Endodermal cell (in vitro differentiated cells): ENCODE data around the gene DHRS7B. TPM values are rescaled to one million over a fixed set of nuclear protein-coding genes. Genes with fewer than 3 reads are reported as not detected.

ENCODE experiments used
- DNase-seq: peaks from one replicate; pipeline ENCODE4 v3.0.0-alpha.2; 2017
- H3K27ac ChIP-seq: 2 replicates; pipeline ENCODE4 v1.5.1; 2013; ENCODE audit warnings: mild to moderate bottlenecking, low read depth, low read length, moderate library complexity
- H3K27me3 ChIP-seq: 2 replicates; pipeline ENCODE4 v1.6.1; 2013; ENCODE audit warnings: mild to moderate bottlenecking, low read length, moderate library complexity; ENCODE audit not compliant: insufficient read depth, control insufficient read depth, poor library complexity, severe bottlenecking
- H3K36me3 ChIP-seq: 2 replicates; pipeline ENCODE4 v1.7.0; 2013; ENCODE audit warnings: mild to moderate bottlenecking, low read length, moderate library complexity; ENCODE audit not compliant: control insufficient read depth, insufficient read depth
- H3K4me1 ChIP-seq: one replicate; pipeline ENCODE4 v1.7.0; 2013; ENCODE audit warnings: low read length; ENCODE audit not compliant: control insufficient read depth, insufficient read depth
- H3K4me3 ChIP-seq: 2 replicates; pipeline ENCODE4 v1.5.1; 2013; ENCODE audit warnings: mild to moderate bottlenecking, low read length, moderate library complexity
- H3K9ac ChIP-seq: 2 replicates; pipeline ENCODE4 v1.6.1; 2013; ENCODE audit warnings: mild to moderate bottlenecking, low read length, moderate library complexity; ENCODE audit not compliant: poor library complexity, severe bottlenecking; ENCODE audit errors: extremely low read depth
- H3K9me3 ChIP-seq: 2 replicates; pipeline ENCODE4 v1.6.1; 2013; ENCODE audit warnings: mild to moderate bottlenecking, low read length, moderate library complexity; ENCODE audit not compliant: control insufficient read depth
- H3K27ac Mint-ChIP-seq: 2 replicates; pipeline ENCODE4 v1.8.0; 2020; ENCODE audit warnings: mixed read lengths
- H3K27me3 Mint-ChIP-seq: 2 replicates; pipeline ENCODE4 v1.8.0; 2021; ENCODE audit warnings: mild to moderate bottlenecking, mixed read lengths; ENCODE audit not compliant: insufficient read depth
- H3K36me3 Mint-ChIP-seq: 2 replicates; pipeline ENCODE4 v1.8.0; 2020; ENCODE audit warnings: low read depth, mixed read lengths
- H3K4me1 Mint-ChIP-seq: 2 replicates; pipeline ENCODE4 v1.8.0; 2020; ENCODE audit warnings: mixed read lengths
- H3K4me3 Mint-ChIP-seq: 2 replicates; pipeline ENCODE4 v1.8.0; 2020; ENCODE audit warnings: mild to moderate bottlenecking, moderate library complexity, mixed read lengths
- H3K9me3 Mint-ChIP-seq: 2 replicates; pipeline ENCODE4 v1.8.0; 2020; ENCODE audit warnings: mild to moderate bottlenecking, mixed read lengths
- CTCF ChIP-seq: fragments of 200-600 bp; sonication (generic); conservative IDR thresholded peaks from 2 replicates; pipeline ENCODE4 v1.5.0; 2021; ENCODE audit warnings: antibody characterized with exemption, mild to moderate bottlenecking
- WGBS, 2 experiments: methylation state at CpG; one replicate each; pipeline versions ENCODE4 v1.1.5 to v1.1.7; 2013; ENCODE audit warnings: missing lambda C conversion rate in 2 of 2, mixed read lengths in 1 of 2; ENCODE audit not compliant: insufficient coverage in 1 of 2, insufficient read length in 1 of 2; 5-methylcytosine and 5-hydroxymethylcytosine counted together
- total RNA-seq, 2 donors: library from RNA; stranded (reverse); fragmentation: NEBNext Ultra II Directional in 1 of 2; extraction: Animal tissue kit (Norgen Biotek cat#: 25700) in 1 of 2; gene quantifications; 2 replicates in 1 of 2; 3 replicates in 1 of 2; pipeline ENCODE4 v1.2.1, GENCODE V29; 2021

DHRS7B gene
- total RNA-seq, 2 donors from 2014 or later: 20.8 to 24.2 TPM

GRCh38 chr17:21185061-21185460 lies 58.3 kb downstream of the DHRS7B start:
- TF ChIP-seq CTCF: no peak
- H3K27ac ChIP-seq: no peak overlapping the region

DNA sequence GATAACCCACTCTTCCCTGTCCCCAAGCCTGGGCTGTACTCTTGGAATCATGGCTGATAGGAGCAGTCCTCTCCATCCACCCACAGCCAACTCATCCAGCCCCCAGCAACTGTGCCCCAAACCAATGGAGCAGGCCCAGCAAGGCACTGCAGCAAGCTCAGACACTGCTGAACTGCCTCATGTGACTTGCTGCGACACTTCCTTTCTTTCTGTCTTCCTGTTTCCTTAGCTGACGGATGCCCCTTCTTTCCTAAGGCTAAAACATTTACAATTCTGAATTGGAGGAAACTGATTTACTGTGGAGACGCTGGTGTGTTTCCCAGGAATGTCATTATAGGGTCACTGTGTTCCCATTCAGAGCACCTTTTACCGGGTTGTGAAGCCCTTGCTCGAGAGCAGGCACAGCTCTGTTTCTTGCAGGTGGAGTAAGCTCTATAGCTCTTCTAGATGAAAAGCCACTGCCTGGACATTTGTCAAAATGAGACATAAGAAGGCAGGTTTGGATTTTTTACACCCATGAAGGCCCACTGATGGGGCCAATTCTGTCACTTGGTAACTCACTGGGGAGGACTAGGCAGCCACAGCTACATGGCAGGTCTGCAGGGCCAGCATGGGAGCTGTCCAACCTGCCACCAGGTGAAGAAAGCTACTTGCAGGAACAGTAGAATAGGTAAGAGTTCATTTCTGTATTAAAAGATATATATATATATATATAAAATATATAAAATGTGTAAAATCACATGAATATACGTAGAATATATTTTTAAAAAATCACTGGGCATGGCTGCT lies 59.8 kb downstream of the DHRS7B start:
- no peaks in the 10 kb centered on the region for H3K4me1 ChIP-seq
- H3K27ac Mint-ChIP-seq: no peak overlapping the region
- H3K36me3 Mint-ChIP-seq: peaks cover 49% of the 10 kb centered on the region
- H3K27me3 Mint-ChIP-seq: no peaks in the 10 kb centered on the region
- H3K36me3 ChIP-seq: peaks cover 69% of the 10 kb centered on the region
- no peak overlapping the region for H3K27ac ChIP-seq
- DNase-seq: no peak
- no peaks in the 10 kb centered on the region for H3K9me3 ChIP-seq
- H3K27me3 ChIP-seq: no peaks in the 10 kb centered on the region
- H3K9ac ChIP-seq: no peak overlapping the region
- H3K4me3 Mint-ChIP-seq: no peak overlapping the region
- H3K9me3 Mint-ChIP-seq: no peaks in the 10 kb centered on the region
- no peak overlapping the region for H3K4me3 ChIP-seq
- no peaks in the 10 kb centered on the region for H3K4me1 Mint-ChIP-seq
- WGBS, 2 experiments: 83% methylated on average over 4 to 5 of the region's 6 CpGs
- TF ChIP-seq CTCF: no peak

More at GRCh38 chr17:21185061-21185460, 58.3 kb downstream of the DHRS7B start:
- H3K4me1 ChIP-seq: no peaks in the 10 kb centered on the region
- no peak overlapping the region for H3K9ac ChIP-seq
- H3K9me3 ChIP-seq: no peaks in the 10 kb centered on the region
- no peaks in the 10 kb centered on the region for H3K4me1 Mint-ChIP-seq
- no peak overlapping the region for H3K4me3 Mint-ChIP-seq
- H3K36me3 ChIP-seq: peaks cover 54% of the 10 kb centered on the region
- H3K36me3 Mint-ChIP-seq: peaks cover 47% of the 10 kb centered on the region
- H3K27me3 Mint-ChIP-seq: no peaks in the 10 kb centered on the region
- 93 to 100% methylated on average over 1 of the region's 1 CpG for WGBS, 2 experiments
- H3K27me3 ChIP-seq: no peaks in the 10 kb centered on the region
- no peak overlapping the region for H3K4me3 ChIP-seq
- DNase-seq: no peak
- no peak overlapping the region for H3K27ac Mint-ChIP-seq
- H3K9me3 Mint-ChIP-seq: no peaks in the 10 kb centered on the region

GRCh38 chr17:21189361-21189760 lies 62.6 kb downstream of the DHRS7B start:
- H3K27me3 Mint-ChIP-seq: no peaks in the 10 kb centered on the region
- H3K9me3 Mint-ChIP-seq: no peaks in the 10 kb centered on the region
- peaks cover 56% of the 10 kb centered on the region for H3K36me3 Mint-ChIP-seq
- H3K27me3 ChIP-seq: no peaks in the 10 kb centered on the region
- no peak overlapping the region for H3K4me3 Mint-ChIP-seq
- no peaks in the 10 kb centered on the region for H3K4me1 Mint-ChIP-seq
- no peak overlapping the region for H3K27ac Mint-ChIP-seq
- H3K27ac ChIP-seq: no peak overlapping the region
- no peaks in the 10 kb centered on the region for H3K4me1 ChIP-seq
- WGBS, 2 experiments: 94 to 100% methylated on average over 4 of the region's 4 CpGs
- H3K36me3 ChIP-seq: peaks cover 71% of the 10 kb centered on the region
- H3K9me3 ChIP-seq: no peaks in the 10 kb centered on the region
- no peak for TF ChIP-seq CTCF
- no peak for DNase-seq
- H3K9ac ChIP-seq: no peak overlapping the region
- H3K4me3 ChIP-seq: no peak overlapping the region
